Right lobe of liver (tissue), 6 donors: ENCODE measurements around the gene PLIN5. TPM values are rescaled to one million over a fixed set of nuclear protein-coding genes. Genes with fewer than 3 reads are reported as not detected.
"Not testable (repeated sequence)": the region's sequence is repeated elsewhere in the genome, so short reads cannot be mapped to it uniquely, and the experiment has no call there.

ENCODE experiments used
- ATAC-seq, 4 donors: fragments of 200-7000 bp; cut with Tn5 transposase; one replicate each; pipeline ENCODE4 v1.9.1; 2020; ENCODE audit warnings: mild to moderate bottlenecking in 4 of 4, moderate library complexity in 4 of 4
- DNase-seq, 3 donors: peaks; one replicate each; pipeline ENCODE4 v3.0.0-alpha.2; 2020
- H3K27ac ChIP-seq, 3 donors: fragments of 200-600 bp; one replicate each; pipeline ENCODE4 v1.8.0; 2022
- H3K27me3 ChIP-seq, 2 donors: fragments of 200-600 bp; one replicate each; pipeline ENCODE4 v1.8.0; 2022
- H3K36me3 ChIP-seq, 4 donors: fragments of 200-600 bp; sonication (generic) in 1 of 4; one replicate each; pipeline versions ENCODE4 v1.5.1 to v1.8.0; 2017 to 2022; ENCODE audit warnings: control low read depth in 1 of 4
- H3K4me1 ChIP-seq, 4 donors: fragments of 200-600 bp; sonication (generic) in 1 of 4; one replicate each; pipeline versions ENCODE4 v1.5.1 to v1.8.0; 2017 to 2022; ENCODE audit warnings: control low read depth in 1 of 4
- H3K4me3 ChIP-seq, 3 donors: fragments of 200-600 bp; one replicate each; pipeline ENCODE4 v1.8.0; 2022
- H3K9me3 ChIP-seq, 4 donors: fragments of 200-600 bp; sonication (generic) in 1 of 4; one replicate each; pipeline versions ENCODE4 v1.5.1 to v1.8.0; 2017 to 2022; ENCODE audit warnings: control low read depth in 1 of 4
- CTCF ChIP-seq, 4 donors: fragments of 200-600 bp in 3 of 4; fragments of 450-650 bp in 1 of 4; IDR thresholded peaks; one replicate each; pipeline versions ENCODE4 v1.5.1 to v1.8.0; 2016 to 2022; ENCODE audit warnings: antibody characterized with exemption in 4 of 4, mild to moderate bottlenecking in 2 of 4
- POLR2A ChIP-seq: fragments of 450-650 bp; IDR thresholded peaks from one replicate; pipeline ENCODE4 v1.6.1; 2017; ENCODE audit warnings: antibody characterized with exemption, mild to moderate bottlenecking
- WGBS: methylation state at CpG from one replicate; pipeline ENCODE4 v1.1.6; 2018; ENCODE audit warnings: low coverage, low lambda C conversion rate; ENCODE audit not compliant: insufficient coverage; ENCODE audit errors: missing lambda C conversion rate; 5-methylcytosine and 5-hydroxymethylcytosine counted together
- intact Hi-C, 2 donors: fragments of 100-400 bp; cut with DNase I; formaldehyde crosslinking; loops; one replicate each; pipeline versions ENCODE4 v1.11.2 to v1.14.1; 2022
- total RNA-seq, 6 experiments: library from RNA; depleted of rRNA in 2 of 6; stranded (reverse); fragments of >200 nt in 2 of 6; fragmentation: NEBNext Ultra II Directional in 3 of 6; extraction: Animal tissue kit (Norgen Biotek cat#: 25700) in 3 of 6; gene quantifications; one replicate each; pipeline versions ENCODE4 v1.1.0 to v1.2.4, GENCODE V29; 2016 to 2023
- donor health status: DM: no; HTN: yes; CAD: no.
- donor health status: DM: no; HTN: no; CAD: no.
- donor health status: DM: no; HTN: no; CAD: no.
- donor health status: DM: no; HTN: yes; CAD: no.
- donor health status: DM: no; HTN: yes; CAD: no.

The PLIN5 gene
- total RNA-seq, 6 experiments from 2014 or later: 35.0 to 149 (median 117) TPM

- Histone ChIP-seq H3K27me3 (no peaks in the 10 kb centered on the region), H3K4me3 (no peak overlapping the region), H3K9me3 (no peaks in the 10 kb centered on the region), H3K36me3 (peaks cover 0 to 10% (median under 1%) of the 10 kb centered on the region in 4 donors), H3K27ac (no peak overlapping the region), H3K4me1 (peaks cover 0 to 17% (median 0%) of the 10 kb centered on the region in 4 donors)
- no peak for TF ChIP-seq POLR2A
- TF ChIP-seq CTCF (IDR thresholded peaks at IDR 0.05): no peak
- no peak for ATAC-seq
- intact Hi-C loops: no loop called here
- no peak for DNase-seq
- WGBS: 90% methylated on average over 8 of the region's 14 CpGs
Measured at GRCh38 chr19:4529924-4530522, 5.0 kb downstream of the PLIN5 start.

- ATAC-seq: no peak
Measured at GRCh38 chr19:4528843-4529242, 6.2 kb downstream of the PLIN5 start.

GRCh38 chr19:4527377-4527776 lies 7.6 kb downstream of the PLIN5 start:
- H3K27ac ChIP-seq, H3K9me3 ChIP-seq, H3K27me3 ChIP-seq, DNase-seq, intact Hi-C loops, ATAC-seq, H3K4me3 ChIP-seq: not testable (repeated sequence)
- Histone ChIP-seq H3K4me1 (peaks cover 0 to 21% (median 8%) of the 10 kb centered on the region in 4 donors), H3K36me3 (peaks cover 0 to 10% (median 1%) of the 10 kb centered on the region in 4 donors)
- WGBS: 92% methylated on average over 7 of the region's 8 CpGs

More at GRCh38 chr19:4528843-4529242, 6.2 kb downstream of the PLIN5 start:
- H3K27ac ChIP-seq: no peak overlapping the region
- peaks cover 0 to 15% (median 1%) of the 10 kb centered on the region in 4 donors for H3K4me1 ChIP-seq
- no peak for DNase-seq
- WGBS: 73% methylated on average over 4 of the region's 15 CpGs
- intact Hi-C loops: no loop called here
- no peaks in the 10 kb centered on the region for H3K27me3 ChIP-seq
- H3K4me3 ChIP-seq: no peak overlapping the region
- no peaks in the 10 kb centered on the region for H3K9me3 ChIP-seq
- peaks cover 0 to 10% (median 1%) of the 10 kb centered on the region in 4 donors for H3K36me3 ChIP-seq
- TF ChIP-seq CTCF (IDR thresholded peaks at IDR 0.05) (no peak), POLR2A (no peak)

GRCh38 chr19:4525563-4526002 lies 9.4 kb downstream of the PLIN5 start:
- peak in 1 of 3 donors; percentile 33 for DNase-seq
- 68% methylated on average over 12 of the region's 23 CpGs for whole genome bisulfite sequencing
- peak in 3 of 4 donors; percentile 3 to 43 (median 19) for ATAC-seq
- intact Hi-C loops: no loop called here
- Histone ChIP-seq H3K27ac (no peak overlapping the region), H3K27me3 (no peaks in the 10 kb centered on the region), H3K36me3 (peaks cover 0 to 10% (median 1%) of the 10 kb centered on the region in 4 donors), H3K4me3 (no peak overlapping the region), H3K9me3 (no peaks in the 10 kb centered on the region), H3K4me1 (peaks cover 0 to 34% (median 17%) of the 10 kb centered on the region in 4 donors)
- TF ChIP-seq CTCF (IDR thresholded peaks at IDR 0.05): no peak
- no peak for TF ChIP-seq POLR2A

- Histone ChIP-seq H3K9me3 (no peaks in the 10 kb centered on the region), H3K27me3 (no peaks in the 10 kb centered on the region), H3K36me3 (peaks cover 0 to 10% (median 1%) of the 10 kb centered on the region in 4 donors), H3K4me3 (no peak overlapping the region), H3K27ac (peak overlapping the region in 1 of 3 donors; percentile 6), H3K4me1 (peaks cover 0 to 38% (median 18%) of the 10 kb centered on the region in 4 donors)
- intact Hi-C loops: no loop called here
- TF ChIP-seq CTCF (IDR thresholded peaks at IDR 0.05) (peak; percentile 44 to 75 (median 72)), POLR2A (no peak)
- 74% methylated on average over 16 of the region's 23 CpGs for WGBS
- ATAC-seq (peak; percentile 31 to 58 (median 56)), DNase-seq (peak in 2 of 3 donors; percentile 64 to 66)
Measured at GRCh38 chr19:4524808-4525562, 10.0 kb downstream of the PLIN5 start.
